A549 (cell line): ENCODE measurements around the gene SPDYE4. TPM values are rescaled to one million over a fixed set of nuclear protein-coding genes. Genes with fewer than 3 reads are reported as not detected.

Experiments used
- ATAC-seq, 2 experiments: fragments of 200-7000 bp in 1 of 2; fragments of >200 bp in 1 of 2; cut with Nextera tagmentation in 1 of 2; cut with Tn5 transposase in 1 of 2; 3 replicates each; pipeline versions ENCODE4 v1.8.0 to v1.9.1; 2018 to 2020; ENCODE audit warnings: mild to moderate bottlenecking in 1 of 2, moderate library complexity in 1 of 2
- CTCF ChIA-PET: fragments of 300-600 bp; sonication (Branson Sonifier 250); formaldehyde crosslinking; extraction: SDS; loops from one replicate; lab custom pipeline; 2021; ENCODE audit warnings: antibody characterized with exemption, inconsistent platforms; lab: Yijun Ruan, JAX
- POLR2A ChIA-PET: fragments of 350-600 bp; formaldehyde crosslinking; extraction: SDS; loops from one replicate; lab custom pipeline; 2021; ENCODE audit warnings: antibody characterized with exemption, inconsistent platforms; lab: Yijun Ruan, JAX
- DNase-seq, 2 experiments: peaks; one replicate each; pipeline versions ENCODE4 v3.0.0 to v3.0.0-alpha.2; 2011 to 2016; ENCODE audit warnings: low read depth in 1 of 2, low spot score in 1 of 2
- FAIRE-seq: peaks from 2 replicates; lab custom pipeline; 2011; peaks lifted over from hg19 to GRCh38; lab: Jason Lieb, UNC
- H3K27ac ChIP-seq, 2 experiments: fragments of >200 bp; sonication (Bioruptor Twin); formaldehyde crosslinking; 3 replicates each; pipeline ENCODE4 v1.5.1; 2016 to 2017
- H3K4me1 ChIP-seq: fragments of >200 bp; sonication (Bioruptor Twin); formaldehyde crosslinking; 3 replicates; pipeline ENCODE4 v1.6.1; 2016
- H3K4me2 ChIP-seq: fragments of >200 bp; sonication (Bioruptor Twin); formaldehyde crosslinking; 3 replicates; pipeline ENCODE4 v1.6.1; 2016
- H3K4me3 ChIP-seq: fragments of >200 bp; sonication (Bioruptor Twin); formaldehyde crosslinking; 3 replicates; pipeline ENCODE4 v1.5.1; 2016
- H3K9me3 ChIP-seq: fragments of >200 bp; sonication (Bioruptor Twin); formaldehyde crosslinking; 3 replicates; pipeline ENCODE4 v1.6.1; 2016
- BHLHE40 ChIP-seq: IDR thresholded peaks from 2 replicates; pipeline ENCODE4 v1.6.1; 2012; ENCODE audit warnings: low read depth, low read length, inconsistent platforms
- CEBPB ChIP-seq, 2 experiments: fragments of >200 bp in 1 of 2; sonication (Bioruptor Twin) in 1 of 2; formaldehyde crosslinking in 1 of 2; IDR thresholded peaks; 2 replicates each; pipeline ENCODE4 v1.6.1; 2012 to 2016
- CHD2 ChIP-seq: fragments of 150-350 bp; IDR thresholded peaks from 2 replicates; pipeline ENCODE4 v1.6.1; 2014; ENCODE audit warnings: low read length; ENCODE audit not compliant: partially characterized antibody
- EHF ChIP-seq: fragments of 250-450 bp; sonication (Bioruptor Pico); IDR thresholded peaks from 2 replicates; pipeline ENCODE4 v1.5.0; 2020; ENCODE audit warnings: mild to moderate bottlenecking
- EHMT2 ChIP-seq: fragments of 200-600 bp; sonication (generic); IDR thresholded peaks from 2 replicates; pipeline ENCODE4 v1.6.1; 2016; ENCODE audit warnings: antibody characterized with exemption, low read depth, mild to moderate bottlenecking, moderate library complexity
- EP300 ChIP-seq, 2 experiments: fragments of >200 bp; sonication (Bioruptor Twin); formaldehyde crosslinking; IDR thresholded peaks; 2 replicates in 1 of 2; 3 replicates in 1 of 2; pipeline ENCODE4 v1.6.1; 2016 to 2017
- ESRRA ChIP-seq: fragments of 150-350 bp; IDR thresholded peaks from 2 replicates; pipeline ENCODE4 v1.6.1; 2014; ENCODE audit warnings: mild to moderate bottlenecking, low read length, borderline replicate concordance
- FOSL2 ChIP-seq, 2 experiments: fragments of 450-650 bp in 1 of 2; fragments of >200 bp in 1 of 2; sonication (Bioruptor Twin) in 1 of 2; formaldehyde crosslinking; IDR thresholded peaks; 2 replicates each; pipeline versions ENCODE4 v1.5.0 to v1.6.1; 2016 to 2020; ENCODE audit warnings: mild to moderate bottlenecking in 1 of 2, moderate library complexity in 1 of 2
- HOXA7 ChIP-seq: fragments of 250-450 bp; sonication (Bioruptor Pico); IDR thresholded peaks from 2 replicates; pipeline ENCODE4 v1.5.0; 2020; ENCODE audit warnings: mild to moderate bottlenecking, moderate library complexity
- HOXB13 ChIP-seq: fragments of 250-450 bp; sonication (Bioruptor Pico); IDR thresholded peaks from 2 replicates; pipeline ENCODE4 v1.5.0; 2020; ENCODE audit warnings: low read depth, mild to moderate bottlenecking, moderate library complexity
- HOXB5 ChIP-seq: fragments of 250-450 bp; sonication (Bioruptor Pico); IDR thresholded peaks from 2 replicates; pipeline ENCODE4 v1.5.0; 2020; ENCODE audit warnings: mild to moderate bottlenecking, moderate library complexity
- JUNB ChIP-seq: fragments of >200 bp; sonication (Bioruptor Twin); formaldehyde crosslinking; IDR thresholded peaks from 2 replicates; pipeline ENCODE4 v1.6.1; 2016
- KDM1A ChIP-seq: fragments of 200-600 bp; sonication (generic); IDR thresholded peaks from 2 replicates; pipeline ENCODE4 v1.6.1; 2016; ENCODE audit warnings: low read depth, mild to moderate bottlenecking
- MAFK ChIP-seq: fragments of 450-650 bp; IDR thresholded peaks from 2 replicates; pipeline ENCODE4 v1.6.1; 2014; ENCODE audit not compliant: partially characterized antibody
- MAZ ChIP-seq: fragments of 150-350 bp; IDR thresholded peaks from 2 replicates; pipeline ENCODE4 v1.6.1; 2014; ENCODE audit warnings: antibody characterized with exemption, low read depth, low read length, borderline replicate concordance
- NFE2L2 ChIP-seq: fragments of 150-350 bp; conservative IDR thresholded peaks from 2 replicates; pipeline ENCODE4 v1.6.1; 2014; ENCODE audit warnings: low read length
- NR3C1 ChIP-seq: fragments of >200 bp; sonication (Bioruptor Twin); formaldehyde crosslinking; IDR thresholded peaks from 3 replicates; pipeline ENCODE4 v1.6.1; 2017
- POLR2AphosphoS2 ChIP-seq: conservative IDR thresholded peaks from 2 replicates; pipeline ENCODE4 v1.6.1; 2012; ENCODE audit warnings: low read length, improper control_type of control experiment, inconsistent platforms
- TFCP2L1 ChIP-seq: fragments of 250-450 bp; sonication (Bioruptor Pico); IDR thresholded peaks from 2 replicates; pipeline ENCODE4 v1.5.0; 2021; ENCODE audit warnings: mild to moderate bottlenecking
- ZC3H11A ChIP-seq: fragments of 450-650 bp; IDR thresholded peaks from 2 replicates; pipeline ENCODE4 v1.6.1; 2014; ENCODE audit warnings: antibody characterized with exemption, mild to moderate bottlenecking
- ZNF302 ChIP-seq: fragments of 250-450 bp; sonication (Bioruptor Pico); IDR thresholded peaks from 2 replicates; pipeline ENCODE4 v1.9.0; 2021; ENCODE audit warnings: inconsistent platforms, mild to moderate bottlenecking, moderate library complexity
- WGBS: methylation state at CpG from one replicate; pipeline ENCODE4 v1.1.6; 2017; ENCODE audit errors: missing lambda C conversion rate; 5-methylcytosine and 5-hydroxymethylcytosine counted together
- polyA plus RNA-seq, 4 experiments: library from polyadenylated mRNA; depleted of rRNA in 3 of 4; stranded (reverse); fragments of >200 nt; fragmentation: RNase III in 1 of 4; extraction: RNeasy Plus Mini Kit Qiagen cat#74134 plus additional on column Dnase treatment in 1 of 4; gene quantifications; 2 replicates in 3 of 4; 3 replicates in 1 of 4; pipeline ENCODE4 v1.2.3, GENCODE V29; 2011 to 2017
- TF ChIP-seq, protein P1 (sequence below): fragments of >200 bp; sonication (Bioruptor Twin); formaldehyde crosslinking; IDR thresholded peaks from 3 replicates; pipeline ENCODE4 v1.5.1; 2016
- TF ChIP-seq, protein P2 (sequence below): fragments of 200-600 bp; sonication (generic); IDR thresholded peaks from 2 replicates; pipeline ENCODE4 v1.6.1; 2016; ENCODE audit warnings: antibody characterized with exemption, mild to moderate bottlenecking, moderate library complexity
- TF ChIP-seq, protein P3 (sequence below): IDR thresholded peaks from 2 replicates; pipeline ENCODE4 v1.6.1; 2012; ENCODE audit warnings: low read depth, borderline replicate concordance

The SPDYE4 gene
- polyA plus RNA-seq, 2 of the 4 experiments (the other 2 are of a cell fraction) = not detected

DNA sequence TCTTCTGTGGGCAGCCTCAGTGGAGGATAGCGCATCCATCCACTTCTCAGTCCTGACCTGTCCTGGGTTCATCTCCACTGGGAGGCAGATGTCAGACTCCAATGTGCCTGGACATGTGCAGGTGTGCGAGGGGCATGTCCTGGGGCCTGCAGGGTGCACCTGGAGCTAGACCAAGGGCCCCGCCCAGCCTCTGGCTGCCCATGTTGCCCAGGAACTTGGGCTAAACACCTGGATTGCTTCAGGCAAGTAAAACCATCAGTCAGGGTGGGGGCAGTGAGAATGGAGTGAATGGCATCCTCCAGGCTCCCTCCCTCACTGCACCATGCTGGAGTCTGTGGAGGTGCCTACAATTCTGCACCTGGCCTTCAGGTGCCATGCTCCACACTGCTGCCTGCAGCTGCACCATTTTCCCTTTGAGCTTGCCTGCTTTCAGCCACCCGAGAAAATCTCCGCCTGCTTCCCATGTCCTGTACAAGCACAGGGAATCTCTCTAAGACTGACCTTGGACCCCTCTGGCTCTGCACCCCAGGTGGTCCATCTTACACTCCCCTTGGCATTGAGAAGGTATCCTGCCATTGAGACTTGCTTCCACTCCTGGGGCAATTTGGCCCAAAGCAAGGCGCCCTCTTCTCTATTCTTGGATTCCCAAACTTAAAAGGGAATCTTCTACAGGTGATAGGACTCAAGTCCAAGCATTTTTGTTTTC is 42.9 kb upstream of the SPDYE4 start:
- no peak overlapping the region for H3K4me2 ChIP-seq
- POLR2A ChIA-PET = no interaction called here
- CTCF ChIA-PET = interaction anchor here (0.6 to 4.7 kb wide), 2 partner anchors 15 to 391 kb away, joined by 3 to 51 read pairs; no protein-coding TSS in a partner anchor
- FAIRE-seq = no peak
- H3K9me3 ChIP-seq = no peaks in the 10 kb centered on the region
- TF ChIP-seq HOXA7 (CRISPR knock-in tag) (no peak), HOXB13 (CRISPR knock-in tag) (no peak), KDM1A (no peak), CHD2 (no peak), TFCP2L1 (CRISPR knock-in tag) (no peak), CEBPB (IDR thresholded peaks at IDR 0.05) (no peak), HOXB5 (CRISPR knock-in tag) (no peak), FOSL2 (IDR thresholded peaks at IDR 0.05) (no peak), FOSL2 (CRISPR knock-in tag; IDR thresholded peaks at IDR 0.05) (no peak), BHLHE40 (no peak), JUNB (no peak), EHMT2 (no peak), NFE2L2 (no peak), EP300 (IDR thresholded peaks at IDR 0.05) (no peak)
- TF ChIP-seq, protein P1, sequence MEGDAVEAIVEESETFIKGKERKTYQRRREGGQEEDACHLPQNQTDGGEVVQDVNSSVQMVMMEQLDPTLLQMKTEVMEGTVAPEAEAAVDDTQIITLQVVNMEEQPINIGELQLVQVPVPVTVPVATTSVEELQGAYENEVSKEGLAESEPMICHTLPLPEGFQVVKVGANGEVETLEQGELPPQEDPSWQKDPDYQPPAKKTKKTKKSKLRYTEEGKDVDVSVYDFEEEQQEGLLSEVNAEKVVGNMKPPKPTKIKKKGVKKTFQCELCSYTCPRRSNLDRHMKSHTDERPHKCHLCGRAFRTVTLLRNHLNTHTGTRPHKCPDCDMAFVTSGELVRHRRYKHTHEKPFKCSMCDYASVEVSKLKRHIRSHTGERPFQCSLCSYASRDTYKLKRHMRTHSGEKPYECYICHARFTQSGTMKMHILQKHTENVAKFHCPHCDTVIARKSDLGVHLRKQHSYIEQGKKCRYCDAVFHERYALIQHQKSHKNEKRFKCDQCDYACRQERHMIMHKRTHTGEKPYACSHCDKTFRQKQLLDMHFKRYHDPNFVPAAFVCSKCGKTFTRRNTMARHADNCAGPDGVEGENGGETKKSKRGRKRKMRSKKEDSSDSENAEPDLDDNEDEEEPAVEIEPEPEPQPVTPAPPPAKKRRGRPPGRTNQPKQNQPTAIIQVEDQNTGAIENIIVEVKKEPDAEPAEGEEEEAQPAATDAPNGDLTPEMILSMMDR = no peak
- TF ChIP-seq, protein P2, sequence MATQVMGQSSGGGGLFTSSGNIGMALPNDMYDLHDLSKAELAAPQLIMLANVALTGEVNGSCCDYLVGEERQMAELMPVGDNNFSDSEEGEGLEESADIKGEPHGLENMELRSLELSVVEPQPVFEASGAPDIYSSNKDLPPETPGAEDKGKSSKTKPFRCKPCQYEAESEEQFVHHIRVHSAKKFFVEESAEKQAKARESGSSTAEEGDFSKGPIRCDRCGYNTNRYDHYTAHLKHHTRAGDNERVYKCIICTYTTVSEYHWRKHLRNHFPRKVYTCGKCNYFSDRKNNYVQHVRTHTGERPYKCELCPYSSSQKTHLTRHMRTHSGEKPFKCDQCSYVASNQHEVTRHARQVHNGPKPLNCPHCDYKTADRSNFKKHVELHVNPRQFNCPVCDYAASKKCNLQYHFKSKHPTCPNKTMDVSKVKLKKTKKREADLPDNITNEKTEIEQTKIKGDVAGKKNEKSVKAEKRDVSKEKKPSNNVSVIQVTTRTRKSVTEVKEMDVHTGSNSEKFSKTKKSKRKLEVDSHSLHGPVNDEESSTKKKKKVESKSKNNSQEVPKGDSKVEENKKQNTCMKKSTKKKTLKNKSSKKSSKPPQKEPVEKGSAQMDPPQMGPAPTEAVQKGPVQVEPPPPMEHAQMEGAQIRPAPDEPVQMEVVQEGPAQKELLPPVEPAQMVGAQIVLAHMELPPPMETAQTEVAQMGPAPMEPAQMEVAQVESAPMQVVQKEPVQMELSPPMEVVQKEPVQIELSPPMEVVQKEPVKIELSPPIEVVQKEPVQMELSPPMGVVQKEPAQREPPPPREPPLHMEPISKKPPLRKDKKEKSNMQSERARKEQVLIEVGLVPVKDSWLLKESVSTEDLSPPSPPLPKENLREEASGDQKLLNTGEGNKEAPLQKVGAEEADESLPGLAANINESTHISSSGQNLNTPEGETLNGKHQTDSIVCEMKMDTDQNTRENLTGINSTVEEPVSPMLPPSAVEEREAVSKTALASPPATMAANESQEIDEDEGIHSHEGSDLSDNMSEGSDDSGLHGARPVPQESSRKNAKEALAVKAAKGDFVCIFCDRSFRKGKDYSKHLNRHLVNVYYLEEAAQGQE = no peak
- TF ChIP-seq, all 56 proteins: peak for 0
- Histone ChIP-seq H3K4me1 (no peaks in the 10 kb centered on the region), H3K4me3 (no peak overlapping the region), H3K27ac (no peak overlapping the region)
- DNase-seq (no peak), ATAC-seq (no peak)
- 57% methylated on average over 5 of the region's 6 CpGs for WGBS

DNA sequence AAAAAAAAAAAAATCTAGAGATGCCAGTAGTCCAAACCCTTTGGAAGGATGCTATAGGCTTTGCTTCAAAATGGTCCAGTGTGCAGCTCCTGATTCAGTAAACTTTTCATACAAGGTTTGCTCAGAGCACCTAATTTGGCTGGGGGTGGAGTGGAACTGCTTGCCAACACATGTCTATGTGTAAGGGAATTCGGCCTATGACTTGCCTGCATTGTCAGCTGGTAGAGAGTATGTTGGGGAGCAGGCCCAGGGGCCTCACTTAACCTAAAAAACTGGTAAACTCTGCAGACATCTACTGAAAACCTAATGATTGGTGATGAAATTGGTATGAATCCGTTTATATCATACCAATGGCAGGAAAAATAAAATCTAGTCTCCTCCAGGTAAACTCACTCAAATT is 42.3 kb upstream of the SPDYE4 start:
- 26% methylated on average over 2 of the region's 2 CpGs for whole genome bisulfite sequencing
- no peak for FAIRE-seq
- Histone ChIP-seq H3K4me2 (no peak overlapping the region), H3K9me3 (no peaks in the 10 kb centered on the region), H3K4me1 (no peaks in the 10 kb centered on the region), H3K27ac (no peak overlapping the region), H3K4me3 (no peak overlapping the region)
- DNase-seq = no peak
- ChIA-PET CTCF (interaction anchor here (0.6 to 4.7 kb wide), 2 partner anchors 14 to 391 kb away, joined by 3 to 51 read pairs; no protein-coding TSS in a partner anchor), POLR2A (no interaction called here)
- ATAC-seq = no peak
- TF ChIP-seq, protein P3, sequence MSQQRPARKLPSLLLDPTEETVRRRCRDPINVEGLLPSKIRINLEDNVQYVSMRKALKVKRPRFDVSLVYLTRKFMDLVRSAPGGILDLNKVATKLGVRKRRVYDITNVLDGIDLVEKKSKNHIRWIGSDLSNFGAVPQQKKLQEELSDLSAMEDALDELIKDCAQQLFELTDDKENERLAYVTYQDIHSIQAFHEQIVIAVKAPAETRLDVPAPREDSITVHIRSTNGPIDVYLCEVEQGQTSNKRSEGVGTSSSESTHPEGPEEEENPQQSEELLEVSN = no peak
- TF ChIP-seq ZNF302 = no peak
- no peak for TF ChIP-seq MAFK
- no peak for TF ChIP-seq ESRRA
- TF ChIP-seq, protein P2 = no peak
- no peak for TF ChIP-seq FOSL2 (IDR thresholded peaks at IDR 0.05)
- TF ChIP-seq FOSL2 (CRISPR knock-in tag; IDR thresholded peaks at IDR 0.05) = no peak
- no peak for TF ChIP-seq HOXB13 (CRISPR knock-in tag)
- no peak for TF ChIP-seq POLR2AphosphoS2
- no peak for TF ChIP-seq MAZ
- TF ChIP-seq EHF (CRISPR knock-in tag) = no peak
- no peak for TF ChIP-seq ZC3H11A
- no peak for TF ChIP-seq NR3C1
- no peak for TF ChIP-seq HOXB5 (CRISPR knock-in tag)
